ENCODE results near the gene BHMT2. TPM values are rescaled to one million over a fixed set of nuclear protein-coding genes. Genes with fewer than 3 reads are reported as not detected.

The BHMT2 gene
- not detected in 5 replicates for total RNA-seq (2022; extraction: Qiagen RNA extraction)

GRCh38 chr5:79069488-79070349, at the start of gene BHMT2, which contains the start of gene DMGDH:
TSS of gene BHMT2 (plus strand) at chr5:79069767. CDS start at chr5:79069783, 16 bp downstream.
TSS of gene DMGDH (minus strand) at chr5:79069674. CDS start at chr5:79069620, 54 bp downstream.

GRCh38 chr5:79111387-79111959, 41.9 kb downstream of the BHMT2 start, which contains the start of gene BHMT:
TSS of gene BHMT (plus strand) at chr5:79111809. CDS start at chr5:79111886, 77 bp downstream.

Other genes with a start within 250 kb of the BHMT2 start
- 7.7 to 11.2 TPM (median 9.0 TPM) in 5 replicates for gene ARSB, start 84.5 kb upstream of the BHMT2 start, total RNA-seq (2022; extraction: Qiagen RNA extraction)
- gene DMGDH, start 93 bp upstream of the BHMT2 start, total RNA-seq (2022; extraction: Qiagen RNA extraction): 0.15 TPM in 1 of 5 replicates, not detected in the others
- gene BHMT, start 42.0 kb downstream of the BHMT2 start, total RNA-seq (2022; extraction: Qiagen RNA extraction): 0.11 TPM in 1 of 5 replicates, not detected in the others
- gene JMY, start 166.4 kb downstream of the BHMT2 start, total RNA-seq (2022; extraction: Qiagen RNA extraction): 2.3 to 3.6 TPM (median 3.0 TPM) in 5 replicates

Measured in A549 treated with Hydrocortisone at 1 μM for 4 hours (cell line).